Activated CD4-positive, CD25-positive, alpha-beta regulatory T cell (primary cell): ENCODE measurements around the gene LY6G6D.

Experiments used
- DNase-seq, 4 experiments: peaks; one replicate each; lab custom pipeline; 2025; lab: John Stamatoyannopoulos, UW

Gene LY6G6D

GRCh38 chr6:31736021-31736767 is 21.0 kb downstream of the LY6G6D start, which contains the start of gene CLIC1:
Gene CLIC1, minus strand, starts transcription at chr6:31736530. Its CDS starts 230 bp downstream, at chr6:31736300.
- DNase-seq = peak; percentile 43 to 58 (median 49)

DNA sequence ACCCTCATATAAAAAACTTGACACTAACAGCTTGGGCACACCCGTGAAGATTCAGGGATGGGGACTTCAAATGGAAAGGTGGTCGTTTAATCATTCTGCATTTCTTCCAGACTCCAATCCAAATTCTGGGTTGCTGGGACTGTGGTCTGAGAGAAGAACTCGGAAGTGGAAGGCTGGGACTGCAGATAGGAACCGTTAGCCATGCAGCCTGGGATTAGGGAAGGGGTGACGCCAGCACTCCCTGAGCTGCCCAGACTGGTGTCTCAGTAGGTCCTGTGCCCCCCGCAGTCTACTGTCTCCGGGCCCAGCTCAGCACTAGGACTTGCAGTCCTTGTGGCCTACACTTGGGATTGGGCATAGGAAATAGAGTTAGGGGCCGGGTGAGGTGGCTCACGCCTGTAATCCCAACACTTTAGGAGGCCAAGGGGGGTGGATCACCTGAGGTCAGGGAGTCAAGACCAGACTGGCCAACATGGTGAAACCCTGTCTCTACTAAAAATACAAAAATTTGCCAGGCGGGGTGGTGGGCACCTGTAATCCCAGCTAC is 21.7 kb downstream of the LY6G6D start:
- no peak for DNase-seq

GRCh38 chr6:31737315-31737990 is 22.3 kb downstream of the LY6G6D start:
- DNase-seq = no peak

DNA sequence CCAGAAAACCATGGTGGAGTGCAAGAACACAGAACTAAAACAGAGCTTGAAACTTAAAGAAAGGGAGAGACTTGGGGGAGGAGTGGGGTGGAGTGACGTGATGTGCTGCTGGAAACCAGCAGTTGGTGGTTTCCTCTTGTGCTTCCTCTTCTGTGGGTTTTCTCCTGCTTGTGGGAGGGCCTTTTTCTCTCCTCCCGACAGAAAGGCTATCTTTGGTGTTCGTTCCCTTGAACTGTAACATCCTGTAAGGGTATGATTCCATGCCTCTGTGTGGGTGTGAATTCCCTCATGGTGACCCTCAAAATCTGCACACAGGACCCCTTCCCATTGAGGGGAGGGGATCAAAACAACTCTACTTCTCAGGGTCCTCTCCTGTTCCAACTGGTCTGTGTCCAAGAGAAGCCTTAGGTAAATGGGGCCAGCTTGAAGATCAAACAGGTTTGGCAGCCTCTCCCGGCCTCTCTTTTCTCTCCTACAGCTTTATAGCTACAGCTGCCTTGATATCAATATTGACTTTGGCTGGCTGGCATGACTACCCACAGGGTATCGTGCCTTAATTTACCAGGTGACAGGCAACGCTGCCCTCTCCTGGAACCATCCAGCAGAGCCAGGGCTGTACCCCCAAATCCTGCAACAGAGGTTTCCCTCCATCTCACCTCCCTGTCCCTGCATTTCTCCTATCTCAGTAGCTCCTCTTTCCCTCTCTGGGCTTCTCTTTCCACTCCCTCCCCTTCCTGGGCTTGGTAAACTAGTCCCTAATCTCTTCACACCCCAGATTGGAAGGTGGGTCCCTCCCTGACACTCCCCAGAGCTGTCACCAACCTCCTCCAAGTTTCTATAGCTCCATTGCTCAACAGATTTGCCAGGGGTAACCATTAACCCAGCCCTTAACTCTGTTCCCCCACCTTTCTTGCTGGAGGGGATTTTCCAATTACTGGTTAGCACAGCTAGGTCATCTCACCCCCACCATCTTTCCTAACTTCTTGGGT is 23.1 kb downstream of the LY6G6D start:
- DNase-seq = peak in 2 of 4 experiments; percentile 30 to 31

GRCh38 chr6:31739639-31740396 is 24.7 kb downstream of the LY6G6D start, which contains the start of gene MSH5:
Gene MSH5, plus strand, starts transcription at chr6:31740005. Its CDS starts 462 bp downstream, at chr6:31740467.
- peak; percentile 84 to 90 (median 88) for DNase-seq

GRCh38 chr6:31740397-31741223 is 25.5 kb downstream of the LY6G6D start:
- no peak for DNase-seq

DNA sequence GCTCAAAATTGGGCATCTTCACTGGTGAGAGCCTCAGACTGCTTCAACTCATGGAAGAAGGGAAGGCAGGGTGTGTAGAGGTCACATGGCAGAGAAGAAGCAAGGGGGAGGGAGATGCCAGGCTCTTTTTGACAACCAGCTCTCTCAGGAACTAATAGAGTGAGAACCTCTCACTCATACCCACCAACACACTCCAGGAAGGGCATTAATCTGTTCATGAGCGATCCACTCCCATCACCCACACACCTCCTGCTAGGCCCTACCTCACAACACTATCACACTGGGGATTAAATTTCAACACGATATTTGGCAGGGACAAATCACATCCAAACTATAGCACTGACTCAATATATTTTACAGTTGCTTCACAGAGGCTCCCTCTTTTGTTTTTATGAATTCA is 26.7 kb downstream of the LY6G6D start:
- DNase-seq = no peak

GRCh38 chr6:31742894-31743293 is 27.7 kb downstream of the LY6G6D start:
- no peak for DNase-seq

- DNase-seq = no peak
Measured at GRCh38 chr6:31744422-31744821, 29.3 kb downstream of the LY6G6D start.

- DNase-seq = no peak
Measured at GRCh38 chr6:31749301-31750036, 34.3 kb downstream of the LY6G6D start.

DNA sequence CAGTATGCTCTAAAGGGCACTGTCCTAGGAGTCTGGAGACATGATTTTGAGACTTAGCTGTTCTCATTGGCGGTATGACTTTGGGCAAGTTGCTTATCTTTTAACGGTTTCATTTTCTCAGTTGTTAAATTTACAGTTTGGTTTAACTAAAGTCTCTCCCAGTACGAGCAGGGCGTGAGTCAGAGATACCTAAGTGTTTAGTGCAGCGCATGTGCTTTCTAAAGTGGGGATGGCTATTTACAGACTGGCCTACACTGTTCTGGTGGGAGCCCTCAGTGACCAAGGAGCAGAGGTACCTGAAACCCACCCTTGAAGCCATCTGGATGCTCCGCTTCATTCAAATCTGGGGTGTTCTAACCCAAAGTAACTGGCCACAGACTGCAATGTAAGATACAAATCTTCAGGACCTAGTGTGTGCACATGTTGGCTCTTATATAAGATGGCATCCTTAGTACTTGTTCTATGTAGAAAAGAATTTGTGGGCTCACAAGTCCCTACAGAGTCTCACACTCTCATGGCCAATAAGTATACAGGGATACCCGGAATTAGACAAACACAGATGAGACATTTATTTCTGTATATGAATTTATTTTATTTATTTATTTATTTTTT is 35.4 kb downstream of the LY6G6D start:
- DNase-seq = no peak

- no peak for DNase-seq
Measured at GRCh38 chr6:31752739-31753319, 37.7 kb downstream of the LY6G6D start.

- no peak for DNase-seq
Measured at GRCh38 chr6:31758281-31758680, 43.1 kb downstream of the LY6G6D start.

DNA sequence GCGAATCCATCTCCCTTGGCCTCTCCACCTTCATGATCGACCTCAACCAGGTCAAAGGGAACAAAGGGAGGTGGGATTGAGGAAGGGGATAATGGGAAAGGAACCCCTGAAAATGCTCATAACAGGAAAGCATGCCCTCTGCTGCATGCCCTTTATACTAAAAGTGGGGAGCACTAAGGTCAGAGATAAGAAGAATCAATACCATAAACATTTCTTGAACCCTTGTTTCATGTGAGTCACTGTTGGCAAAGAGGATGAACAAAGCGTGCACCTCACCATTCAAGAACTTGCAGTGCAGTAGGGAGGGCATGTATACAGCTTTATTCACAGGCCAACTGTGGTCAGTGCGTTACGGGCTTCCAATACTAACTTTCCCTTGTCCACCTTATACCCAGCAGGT is 45.6 kb downstream of the LY6G6D start:
- no peak for DNase-seq

GRCh38 chr6:31761343-31761742 is 46.2 kb downstream of the LY6G6D start:
- DNase-seq = no peak

GRCh38 chr6:31762356-31762755 is 47.2 kb downstream of the LY6G6D start, which contains the start of gene SAPCD1:
Gene SAPCD1, plus strand, starts transcription at chr6:31762656. Its CDS starts 399 bp downstream, at chr6:31763055.
- no peak for DNase-seq

GRCh38 chr6:31762878-31763618 is 47.9 kb downstream of the LY6G6D start:
- DNase-seq = no peak

GRCh38 chr6:31763619-31763940 is 48.4 kb downstream of the LY6G6D start:
- no peak for DNase-seq
